PC-3 (cell line): ENCODE measurements around the gene AHNAK2. TPM values are rescaled to one million over a fixed set of nuclear protein-coding genes. Genes with fewer than 3 reads are reported as not detected.

Experiments
- ATAC-seq: fragments of 200-7000 bp; cut with Tn5 transposase; 2 replicates; pipeline ENCODE4 v1.9.1; 2020; ENCODE audit warnings: mild to moderate bottlenecking, moderate library complexity
- BruUV-seq: library from RNA; stranded (reverse); fragments of 400-500 nt; replicated peaks from 2 replicates; lab custom pipeline; 2021; lab: Mats Ljungman, UMichigan
- CTCF ChIA-PET: fragments of 300-600 bp; sonication (Branson Sonifier 250); formaldehyde crosslinking; loops from one replicate; lab custom pipeline; 2022; ENCODE audit warnings: antibody characterized with exemption; lab: Charles Lee
- POLR2A ChIA-PET: fragments of 300-600 bp; sonication (Branson Sonifier 250); formaldehyde crosslinking; loops from one replicate; lab custom pipeline; 2022; ENCODE audit warnings: antibody characterized with exemption; ENCODE audit not compliant: unreplicated experiment; lab: Charles Lee
- DNase-seq: peaks from one replicate; pipeline ENCODE4 v3.0.0-alpha.2; 2015
- H2AFZ ChIP-seq: fragments of 300-600 bp; sonication (generic); 2 replicates; pipeline ENCODE4 v1.6.0; 2016; ENCODE audit warnings: antibody characterized with exemption, low read length
- H3F3A ChIP-seq: fragments of 300-600 bp; sonication (generic); one replicate; pipeline ENCODE4 v1.6.0; 2017; ENCODE audit warnings: antibody characterized with exemption, low read length, control low read depth, mild to moderate bottlenecking; ENCODE audit not compliant: unreplicated experiment
- H3K27ac ChIP-seq: fragments of 300-600 bp; sonication (generic); 2 replicates; pipeline ENCODE4 v1.5.1; 2016; ENCODE audit warnings: mild to moderate bottlenecking, low read length
- H3K27me3 ChIP-seq: fragments of 300-600 bp; sonication (generic); 2 replicates; pipeline ENCODE4 v1.6.1; 2016; ENCODE audit warnings: low read length, mixed read lengths
- H3K36me3 ChIP-seq: fragments of 300-600 bp; sonication (generic); 2 replicates; pipeline ENCODE4 v1.6.1; 2016; ENCODE audit warnings: low read depth, mixed run types, low read length, mixed read lengths
- H3K4me1 ChIP-seq: fragments of 300-600 bp; sonication (generic); 2 replicates; pipeline ENCODE4 v1.5.1; 2016; ENCODE audit warnings: low read length; ENCODE audit not compliant: insufficient read depth
- H3K4me2 ChIP-seq: fragments of 300-600 bp; sonication (generic); 2 replicates; pipeline ENCODE4 v1.6.0; 2016; ENCODE audit warnings: low read length
- H3K4me3 ChIP-seq: fragments of 300-600 bp; sonication (generic); 2 replicates; pipeline ENCODE4 v1.5.1; 2016; ENCODE audit warnings: mild to moderate bottlenecking, low read length, mixed read lengths
- H3K79me2 ChIP-seq: fragments of 300-600 bp; sonication (generic); 2 replicates; pipeline ENCODE4 v1.6.1; 2017; ENCODE audit warnings: low read length, mixed read lengths
- H3K9ac ChIP-seq: fragments of 300-600 bp; sonication (generic); 2 replicates; pipeline ENCODE4 v1.6.0; 2016; ENCODE audit warnings: mild to moderate bottlenecking, low read length
- H3K9me2 ChIP-seq: fragments of 300-600 bp; sonication (generic); replicated peaks from 2 replicates; pipeline ENCODE4 v1.6.1; 2016; ENCODE audit warnings: mixed run types, low read length, mixed read lengths
- H3K9me3 ChIP-seq: fragments of 300-600 bp; sonication (generic); 2 replicates; pipeline ENCODE4 v1.6.1; 2016; ENCODE audit warnings: low read length, mixed read lengths
- H4K20me1 ChIP-seq: fragments of 300-600 bp; sonication (generic); 2 replicates; pipeline ENCODE4 v1.6.1; 2016; ENCODE audit warnings: low read length, mixed read lengths
- CTCF ChIP-seq: fragments of 300-600 bp; sonication (generic); conservative IDR thresholded peaks from 2 replicates; pipeline ENCODE4 v1.5.1; 2017; ENCODE audit warnings: antibody characterized with exemption, low read depth, mild to moderate bottlenecking, low read length
- EZH2 ChIP-seq: fragments of 300-600 bp; sonication (generic); IDR thresholded peaks from one replicate; pipeline ENCODE4 v1.6.1; 2017; ENCODE audit warnings: antibody characterized with exemption, mild to moderate bottlenecking, low read length; ENCODE audit not compliant: unreplicated experiment
- EZH2phosphoT487 ChIP-seq: fragments of 300-600 bp; sonication (generic); IDR thresholded peaks from 2 replicates; pipeline ENCODE4 v1.6.1; 2018; ENCODE audit warnings: mild to moderate bottlenecking, antibody characterized with exemption, low read length, borderline replicate concordance
- intact Hi-C: fragments of 100-400 bp; cut with micrococcal nuclease; formaldehyde crosslinking; loops from 2 replicates; pipeline ENCODE4 v1.9.0; 2023
- total RNA-seq: library from RNA; depleted of rRNA; stranded (reverse); fragments of >200 nt; gene quantifications from 2 replicates; pipeline ENCODE4 v1.2.3, GENCODE V29; 2014

AHNAK2 gene
- total RNA-seq, 1 experiment from 2014 or later: 25.0 TPM

- POLR2A ChIA-PET: interaction anchor here (0.5 kb wide), 1 partner anchor 42 kb away, joined by 3 read pairs; the partner anchor contains the start of gene AHNAK2
- Histone ChIP-seq H3K4me1 (no peaks in the 10 kb centered on the region), H3K79me2 (no peaks in the 10 kb centered on the region), H2AFZ (no peak overlapping the region), H3K9me3 (no peaks in the 10 kb centered on the region), H3K4me3 (no peak overlapping the region), H3K4me2 (no peak overlapping the region), H3F3A (no peaks in the 10 kb centered on the region), H3K27me3 (no peaks in the 10 kb centered on the region), H3K9me2 (no peaks in the 10 kb centered on the region), H3K36me3 (no peaks in the 10 kb centered on the region), H3K9ac (no peak overlapping the region), H3K27ac (no peak overlapping the region), H4K20me1 (no peaks in the 10 kb centered on the region)
- intact Hi-C loops: no loop called here
- no TSS peak for BruUV-seq
- TF ChIP-seq EZH2phosphoT487 (no peak), EZH2 (no peak), CTCF (no peak)
- no peak for ATAC-seq
- DNase-seq: no peak
- CTCF ChIA-PET: interaction anchor here (0.6 kb wide), 1 partner anchor 34 kb away, joined by 3 read pairs; no protein-coding TSS in a partner anchor
Observed at GRCh38 chr14:104936361-104937155, 41.6 kb downstream of the AHNAK2 start.

- H3K4me2 ChIP-seq: no peak overlapping the region
- H3K9me3 ChIP-seq: no peaks in the 10 kb centered on the region
- intact Hi-C loops: no loop called here
- ATAC-seq: no peak
- no peaks in the 10 kb centered on the region for H3K9me2 ChIP-seq
- BruUV-seq: no TSS peak
- no peaks in the 10 kb centered on the region for H4K20me1 ChIP-seq
- H3K4me1 ChIP-seq: no peaks in the 10 kb centered on the region
- H3K27ac ChIP-seq: no peak overlapping the region
- no peak for DNase-seq
- H3F3A ChIP-seq: no peaks in the 10 kb centered on the region
- no peak overlapping the region for H2AFZ ChIP-seq
- H3K9ac ChIP-seq: no peak overlapping the region
- POLR2A ChIA-PET: no interaction called here
- no peaks in the 10 kb centered on the region for H3K36me3 ChIP-seq
- H3K79me2 ChIP-seq: no peaks in the 10 kb centered on the region
- TF ChIP-seq EZH2: no peak
- no peak for TF ChIP-seq EZH2phosphoT487
- no peak for TF ChIP-seq CTCF
- no peak overlapping the region for H3K4me3 ChIP-seq
- CTCF ChIA-PET: no interaction called here
- no peaks in the 10 kb centered on the region for H3K27me3 ChIP-seq
Observed at GRCh38 chr14:104935955-104936354, 42.2 kb downstream of the AHNAK2 start.

- no peak overlapping the region for H3K9ac ChIP-seq
- ATAC-seq: no peak
Observed at GRCh38 chr14:104935026-104935650, 43.0 kb downstream of the AHNAK2 start.

More at GRCh38 chr14:104935026-104935650, 43.0 kb downstream of the AHNAK2 start:
- CTCF ChIA-PET: interaction anchor here (0.6 kb wide), 1 partner anchor 233 kb away, joined by 3 read pairs; no protein-coding TSS in a partner anchor
- Histone ChIP-seq H3K4me3 (no peak overlapping the region), H3K4me2 (no peak overlapping the region), H3K27ac (no peak overlapping the region), H4K20me1 (no peaks in the 10 kb centered on the region), H3K27me3 (no peaks in the 10 kb centered on the region), H3K9me3 (no peaks in the 10 kb centered on the region), H3K36me3 (no peaks in the 10 kb centered on the region), H3K4me1 (no peaks in the 10 kb centered on the region), H3F3A (no peaks in the 10 kb centered on the region), H3K9me2 (no peaks in the 10 kb centered on the region), H2AFZ (no peak overlapping the region), H3K79me2 (no peaks in the 10 kb centered on the region)
- POLR2A ChIA-PET: no interaction called here
- TF ChIP-seq EZH2phosphoT487: no peak
- no peak for TF ChIP-seq EZH2
- no peak for TF ChIP-seq CTCF
- intact Hi-C loops: no loop called here
- no peak for DNase-seq
- no TSS peak for BruUV-seq
